ENCODE measurements around the gene NR1D1. TPM values are rescaled to one million over a fixed set of nuclear protein-coding genes. Genes with fewer than 3 reads are reported as not detected.
"Not testable (repeated sequence)": the region's sequence is repeated elsewhere in the genome, so short reads cannot be mapped to it uniquely, and the experiment has no call there.

NR1D1 gene
- total RNA-seq, result 10 to 100 TPM; 17.1 to 19.5 TPM
- long read RNA-seq, partial matches to known transcripts, result 0 of 1 reads
- long read RNA-seq, other reads (novel, unspliced or antisense), result 0 of 1 reads

DNA sequence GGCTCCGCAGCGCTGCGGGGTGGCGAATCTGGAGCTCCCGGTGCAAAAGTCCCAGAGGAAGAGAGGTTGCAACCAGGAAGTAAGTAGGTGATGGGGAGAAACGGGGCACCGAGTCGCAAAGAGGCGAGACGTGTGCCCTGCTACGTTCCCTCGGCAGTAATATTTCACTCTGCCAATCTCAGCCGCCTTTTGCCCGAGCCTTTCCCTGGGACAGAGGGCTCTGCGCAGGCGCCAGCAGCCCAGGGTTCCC, at the start of gene NR1D1:
NR1D1 (minus strand) TSS at position 171 of the 250 bp plus-strand sequence. CDS start 495 bp downstream, outside the sequence.
- intact Hi-C loops (cut with DNase I), result no loop called here
- DNase-seq, result no peak
- ATAC-seq, result no peak

DNA sequence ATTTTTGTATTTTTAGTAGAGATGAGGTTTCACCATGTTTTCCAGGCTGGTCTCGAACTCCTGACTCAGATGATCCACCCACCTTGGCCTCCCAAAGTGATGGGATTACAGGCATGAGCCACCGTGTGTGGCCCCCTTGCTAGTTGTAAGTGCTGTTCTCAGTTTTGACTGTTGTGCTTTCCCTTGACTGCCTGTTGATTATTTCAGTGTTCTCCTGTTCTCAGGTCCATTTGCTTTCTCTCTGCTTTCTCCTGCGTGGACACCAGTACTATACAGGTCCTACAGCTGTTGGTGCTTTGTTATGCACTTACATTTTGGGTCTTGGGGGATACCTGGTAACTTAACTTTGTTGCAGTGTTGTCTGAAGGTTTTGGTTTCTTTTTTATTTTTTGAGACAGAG, 48.1 kb upstream of the NR1D1 start:
- no peak for DNase-seq
- ATAC-seq, result no peak
- intact Hi-C loops (cut with DNase I), result no loop called here

DNA sequence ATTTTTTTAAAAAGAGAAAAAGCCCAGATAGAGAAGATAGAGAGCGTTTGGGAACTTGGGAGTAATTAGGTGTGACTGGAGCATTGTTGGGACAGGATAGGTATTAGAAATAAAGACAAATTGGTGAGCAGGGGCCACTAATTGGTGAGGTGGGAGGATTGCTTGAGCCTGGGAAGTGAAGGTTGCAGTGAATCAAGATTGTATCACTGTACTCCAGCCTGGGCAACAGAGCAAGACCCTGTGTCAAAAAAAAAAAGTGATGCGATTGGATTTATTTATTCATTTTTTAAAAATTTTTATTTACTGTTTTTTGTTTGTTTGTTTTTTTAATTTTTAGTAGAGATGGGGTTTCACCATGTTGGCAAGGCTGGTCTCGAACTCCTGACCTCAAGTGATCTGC, 45.1 kb upstream of the NR1D1 start:
- ATAC-seq (no peak), DNase-seq (no peak)
- intact Hi-C loops (cut with DNase I), result no loop called here

GRCh38 chr17:40143166-40143565, 42.8 kb upstream of the NR1D1 start:
- intact Hi-C loops (cut with DNase I), result not testable (repeated sequence)

DNA sequence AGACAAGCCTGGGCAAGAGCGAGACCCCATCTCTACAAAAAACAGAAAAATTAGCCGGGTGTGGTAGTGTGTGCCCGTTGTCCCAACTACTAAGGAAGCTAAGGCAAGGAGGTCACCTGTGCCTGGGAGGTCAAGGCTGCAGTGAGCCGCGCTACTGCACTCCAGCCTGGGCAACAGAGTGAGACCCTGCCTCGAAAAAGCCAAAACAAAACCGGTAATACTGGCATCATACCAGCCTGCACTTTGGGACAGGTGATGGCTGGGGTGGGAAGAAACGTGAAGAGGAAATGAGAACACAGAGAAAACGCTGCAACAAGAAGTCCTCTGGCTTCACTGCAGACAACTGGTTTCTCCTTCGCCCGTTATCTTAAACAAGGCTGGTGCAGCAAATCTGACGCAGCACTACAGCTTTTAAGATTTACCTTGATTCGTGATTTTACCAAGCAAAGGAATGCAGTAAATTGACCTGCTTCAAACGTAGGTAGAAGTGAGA, 39.2 kb upstream of the NR1D1 start:
- intact Hi-C loops (cut with DNase I), result no loop called here
- DNase-seq, result no peak
- ATAC-seq, result peak in 1 of 2 donors; percentile 9

More at GRCh38 chr17:40143166-40143565, 42.8 kb upstream of the NR1D1 start:
- not testable (repeated sequence) for ATAC-seq, DNase-seq

GRCh38 chr17:40135817-40136216, 35.4 kb upstream of the NR1D1 start:
- intact Hi-C loops (cut with DNase I), result no loop called here
- ATAC-seq (no peak), DNase-seq (no peak)

DNA sequence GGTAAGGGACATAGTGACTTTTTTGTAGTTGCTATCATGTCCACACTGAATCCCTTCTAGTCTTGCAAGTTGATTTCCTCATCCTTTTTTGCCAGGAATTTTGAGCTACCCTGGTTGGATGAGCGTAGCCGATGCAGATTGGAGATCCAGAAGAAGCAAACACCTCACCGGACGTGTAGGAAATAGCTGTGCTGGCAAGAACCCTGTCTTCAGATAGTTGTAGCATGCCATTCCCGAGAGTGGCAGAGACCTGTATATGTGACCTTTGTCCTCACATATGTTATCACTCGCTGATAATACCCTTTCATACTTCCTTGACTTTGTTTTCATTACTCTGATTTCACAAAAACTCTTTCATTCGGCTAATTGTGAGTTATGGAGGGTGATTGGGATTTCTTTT, 33.8 kb upstream of the NR1D1 start:
- intact Hi-C loops (cut with DNase I), result no loop called here
- DNase-seq (no peak), ATAC-seq (no peak)

GRCh38 chr17:40130352-40131042, 30.1 kb upstream of the NR1D1 start:
- ATAC-seq (peak; percentile 23 to 31), DNase-seq (no peak)
- intact Hi-C loops (cut with DNase I), result no loop called here

DNA sequence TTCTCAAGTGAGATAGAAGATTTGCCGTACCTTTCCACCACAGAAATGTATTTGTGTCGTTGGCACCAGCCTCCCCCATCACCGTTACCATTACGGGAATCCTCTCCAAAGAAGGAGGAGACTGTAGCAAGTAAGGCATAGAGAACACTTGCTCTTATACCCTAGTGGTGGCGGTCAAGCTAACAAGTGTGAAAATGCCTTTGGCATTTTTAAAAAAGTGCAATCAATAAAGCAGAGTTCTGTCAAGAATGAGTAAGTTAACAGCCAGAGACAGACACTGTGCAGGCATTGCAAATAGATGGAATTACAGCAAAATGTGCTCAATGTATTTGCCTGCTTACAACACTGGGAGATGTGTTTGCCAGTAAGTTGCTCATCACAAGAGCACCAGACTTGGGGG, 29.1 kb upstream of the NR1D1 start:
- ATAC-seq, result no peak
- intact Hi-C loops (cut with DNase I), result no loop called here
- no peak for DNase-seq

DNA sequence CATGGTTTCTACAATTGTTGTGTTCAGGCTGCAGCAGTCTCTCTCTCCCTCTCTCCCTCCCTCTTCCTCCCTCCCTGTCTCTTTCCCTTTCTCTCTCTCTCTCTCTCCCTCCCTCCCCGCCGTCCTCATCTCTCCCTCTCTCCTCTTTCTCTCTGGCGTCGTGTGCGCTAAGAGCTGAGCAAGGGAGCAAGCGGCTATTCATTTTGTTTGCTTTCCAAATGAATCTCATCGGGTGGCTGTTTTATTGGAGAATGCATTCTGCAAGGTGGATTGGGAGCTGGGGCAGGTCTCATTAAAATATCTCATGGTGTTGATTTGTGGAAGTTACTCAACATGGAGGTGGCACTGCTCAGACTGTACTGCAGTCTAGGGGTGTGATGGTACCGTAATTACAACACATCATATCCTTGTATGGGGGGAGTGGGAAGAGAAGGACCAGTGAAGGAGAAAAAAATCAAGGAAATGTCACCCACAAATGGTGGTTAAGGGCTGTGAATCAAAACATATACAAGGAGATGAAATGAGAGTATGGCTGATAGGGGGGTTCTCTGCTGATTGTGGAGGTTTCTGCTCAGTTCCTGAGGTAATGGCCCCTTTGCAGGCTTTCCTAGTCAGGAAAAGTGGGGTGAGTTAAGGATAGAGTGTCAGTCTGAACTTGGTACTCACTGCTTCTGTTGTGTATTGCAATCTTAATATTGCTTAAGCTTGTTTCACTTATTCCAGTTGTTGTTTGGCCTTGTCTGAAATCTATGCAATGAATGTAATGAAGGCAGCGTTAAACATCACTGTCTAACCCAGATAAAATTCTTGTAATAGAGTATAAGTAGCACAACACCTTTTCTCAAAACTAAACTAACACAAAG, 24.1 kb upstream of the NR1D1 start:
- DNase-seq (no peak), ATAC-seq (peak in 1 of 2 donors; percentile 5)
- intact Hi-C loops (cut with DNase I), result no loop called here

- DNase-seq (no peak), ATAC-seq (no peak)
- intact Hi-C loops (cut with DNase I), result no loop called here
Observed at GRCh38 chr17:40123811-40124114, 23.4 kb upstream of the NR1D1 start.

- intact Hi-C loops (cut with DNase I), result no loop called here
- ATAC-seq (peak; percentile 17 to 28), DNase-seq (peak; percentile 49)
Observed at GRCh38 chr17:40122999-40123810, 22.8 kb upstream of the NR1D1 start.

GRCh38 chr17:40122136-40122998, 22.0 kb upstream of the NR1D1 start:
- ATAC-seq (peak; percentile 59 to 62), DNase-seq (peak; percentile 64)
- intact Hi-C loops (cut with DNase I), result no loop called here

DNA sequence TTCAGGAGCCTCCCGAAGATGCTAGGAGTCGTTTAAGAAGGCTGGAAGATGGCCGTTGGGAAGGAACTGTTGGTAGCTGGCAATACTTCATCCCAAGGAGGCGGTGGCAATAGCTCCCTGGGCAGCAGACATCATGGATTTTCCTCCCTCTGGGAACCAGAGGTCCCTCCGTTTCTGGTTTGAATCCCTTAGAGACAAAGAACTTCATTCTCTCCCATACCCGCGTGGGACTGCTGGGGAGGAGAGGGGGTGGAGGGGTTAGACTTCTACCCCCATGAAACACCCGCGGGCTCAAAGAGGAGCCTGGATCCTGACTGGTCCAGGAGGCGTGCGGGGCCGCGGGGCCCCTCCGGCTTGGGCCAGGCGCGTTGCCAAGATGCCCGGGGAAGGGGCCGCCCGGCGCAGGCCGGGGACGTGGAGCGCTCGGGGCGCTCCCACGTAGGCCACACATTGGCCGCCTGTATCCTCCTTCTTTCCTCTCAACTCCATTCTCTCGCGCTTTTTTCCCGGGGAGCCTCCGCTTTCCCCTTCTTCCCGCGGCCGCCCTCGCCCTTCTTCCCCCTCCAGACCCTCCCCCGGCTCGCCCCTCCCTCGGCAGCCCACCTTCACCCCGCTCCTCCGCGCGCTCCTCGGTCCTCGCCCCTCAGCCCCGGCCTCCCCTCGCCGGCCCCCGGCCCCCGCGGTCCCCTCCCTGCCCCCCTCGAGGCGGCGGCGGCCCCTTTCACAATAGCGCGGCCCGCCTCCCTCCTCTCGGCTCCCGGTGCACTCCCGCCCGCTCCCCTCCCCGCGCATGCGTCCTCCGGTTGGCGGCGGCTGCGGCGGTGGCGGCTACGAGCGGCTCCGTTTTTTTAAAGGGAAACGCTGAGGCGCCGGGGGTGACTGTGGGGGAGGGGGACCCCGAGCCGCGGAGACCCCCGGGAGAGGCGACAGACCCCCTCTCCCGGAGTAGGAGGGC, 21.1 kb upstream of the NR1D1 start, which contains the start of gene MSL1:
MSL1 (plus strand) TSS at position 791 of the 955 bp plus-strand sequence. CDS start 642 bp downstream, outside the sequence.
- DNase-seq (peak; percentile 90), ATAC-seq (peak; percentile 89 to 90)
- intact Hi-C loops (cut with DNase I), result no loop called here

DNA sequence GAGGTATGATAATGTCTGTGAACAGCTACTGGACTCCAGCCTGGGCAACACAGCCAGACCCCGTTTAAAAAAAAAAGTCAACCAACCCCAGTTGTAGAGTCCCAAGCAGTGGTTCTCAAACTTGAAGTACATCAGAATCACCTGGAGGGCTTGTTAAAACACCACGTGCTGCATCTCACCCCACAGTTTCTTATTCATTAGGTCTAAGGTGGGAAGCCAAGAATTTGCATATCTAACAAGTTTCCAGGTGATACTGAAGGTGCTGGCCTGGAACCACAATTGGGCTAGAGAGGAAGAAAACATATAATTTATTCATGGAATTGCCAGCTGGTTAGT, 14.7 kb upstream of the NR1D1 start:
- ATAC-seq (no peak), DNase-seq (no peak)
- intact Hi-C loops (cut with DNase I), result loop anchor here in 1 of 2 donors (10.0 kb wide), 1 partner anchor 60 kb away; the partner anchor contains the start of gene RAPGEFL1

GRCh38 chr17:40113907-40114245, 13.5 kb upstream of the NR1D1 start:
- DNase-seq (no peak), ATAC-seq (no peak)
- intact Hi-C loops (cut with DNase I), result loop anchor here (2.0 to 10.0 kb wide), 4 partner anchors 51 to 102 kb away; partner anchors contain the start of genes RAPGEFL1 (in 1 of the 2) and THRA (in 1 of the 2)

GRCh38 chr17:40113110-40113906, 12.9 kb upstream of the NR1D1 start:
- DNase-seq (peak; percentile 93), ATAC-seq (peak; percentile 75 to 80)
- intact Hi-C loops (cut with DNase I), result loop anchor here (2.0 to 10.0 kb wide), 4 partner anchors 51 to 101 kb away; partner anchors contain the start of genes RAPGEFL1 (in 1 of the 2) and THRA (in 1 of the 2)
